Suprapubic skin (tissue), 4 donors: Measurements from ENCODE around the gene ETV5. TPM values are rescaled to one million over a fixed set of nuclear protein-coding genes. Genes with fewer than 3 reads are reported as not detected.

Experiments used
- DNase-seq, 2 donors: peaks; one replicate each; pipeline ENCODE4 v3.0.0-alpha.2; 2019; ENCODE audit warnings: low spot score in 2 of 2
- H3K27ac ChIP-seq: fragments of 200-600 bp; sonication (generic); one replicate; pipeline ENCODE4 v1.5.1; 2019
- H3K27me3 ChIP-seq: fragments of 200-600 bp; sonication (generic); one replicate; pipeline ENCODE4 v1.5.1; 2019
- H3K36me3 ChIP-seq: fragments of 200-600 bp; sonication (generic); one replicate; pipeline ENCODE4 v1.5.1; 2019
- H3K4me1 ChIP-seq: fragments of 200-600 bp; sonication (generic); one replicate; pipeline ENCODE4 v1.5.1; 2019
- H3K4me3 ChIP-seq: fragments of 200-600 bp; sonication (generic); one replicate; pipeline ENCODE4 v1.5.1; 2019; ENCODE audit warnings: mild to moderate bottlenecking
- H3K9me3 ChIP-seq: fragments of 200-600 bp; sonication (generic); one replicate; pipeline ENCODE4 v1.5.1; 2019
- EP300 ChIP-seq: sonication (generic); formaldehyde crosslinking; IDR thresholded peaks from one replicate; pipeline ENCODE4 v1.6.1; 2017; ENCODE audit warnings: antibody characterized with exemption
- POLR2A ChIP-seq, 2 donors: fragments of 450-650 bp; IDR thresholded peaks; one replicate each; pipeline ENCODE4 v1.6.1; 2017; ENCODE audit warnings: antibody characterized with exemption in 2 of 2, mild to moderate bottlenecking in 2 of 2, moderate library complexity in 2 of 2
- POLR2AphosphoS5 ChIP-seq, 3 donors: sonication (generic); formaldehyde crosslinking; IDR thresholded peaks; one replicate each; pipeline ENCODE4 v1.6.1; 2017; ENCODE audit warnings: antibody characterized with exemption in 3 of 3
- WGBS: methylation state at CpG from one replicate; pipeline ENCODE4 v1.1.5; 2018; 5-methylcytosine and 5-hydroxymethylcytosine counted together
- total RNA-seq, 4 donors: library from RNA; depleted of rRNA; stranded (reverse); fragments of >200 nt; gene quantifications; one replicate each; pipeline ENCODE4 v1.1.0, GENCODE V29; 2016
- TF ChIP-seq, protein P1 (sequence below), 2 donors: fragments of 200-600 bp in 1 of 2; fragments of 450-650 bp in 1 of 2; sonication (generic) in 1 of 2; IDR thresholded peaks; one replicate each; pipeline ENCODE4 v1.5.1; 2016 to 2019; ENCODE audit warnings: antibody characterized with exemption in 2 of 2, mild to moderate bottlenecking in 1 of 2, moderate library complexity in 1 of 2

ETV5 gene
- total RNA-seq, 4 donors from 2014 or later, result 11.2 to 28.6 (median 16.7) TPM

DNA sequence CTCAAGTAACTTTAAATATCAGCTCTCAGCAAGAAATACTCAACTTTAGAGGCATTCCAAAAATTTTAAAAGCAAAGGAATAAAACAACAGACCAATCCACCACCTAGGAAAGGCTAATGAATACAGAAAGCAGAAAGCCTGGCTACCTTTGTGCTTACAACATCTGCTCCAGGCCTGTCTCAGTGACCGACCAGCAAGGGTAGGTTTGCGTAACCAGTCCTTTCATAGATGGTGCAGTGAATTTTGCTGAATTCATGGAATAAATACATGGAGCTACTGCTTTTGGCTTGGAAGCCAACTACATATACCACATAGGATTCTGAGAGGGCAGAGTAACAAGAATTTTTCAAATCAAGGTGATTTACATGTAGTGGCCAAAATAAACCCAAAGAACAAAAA, 27.2 kb downstream of the ETV5 start:
- no peaks in the 10 kb centered on the region for H3K4me1 ChIP-seq
- H3K9me3 ChIP-seq, result no peaks in the 10 kb centered on the region
- TF ChIP-seq EP300, result no peak
- TF ChIP-seq POLR2AphosphoS5 (IDR thresholded peaks at IDR 0.05), result no peak
- no peak for TF ChIP-seq POLR2A (IDR thresholded peaks at IDR 0.05)
- TF ChIP-seq, protein P1, sequence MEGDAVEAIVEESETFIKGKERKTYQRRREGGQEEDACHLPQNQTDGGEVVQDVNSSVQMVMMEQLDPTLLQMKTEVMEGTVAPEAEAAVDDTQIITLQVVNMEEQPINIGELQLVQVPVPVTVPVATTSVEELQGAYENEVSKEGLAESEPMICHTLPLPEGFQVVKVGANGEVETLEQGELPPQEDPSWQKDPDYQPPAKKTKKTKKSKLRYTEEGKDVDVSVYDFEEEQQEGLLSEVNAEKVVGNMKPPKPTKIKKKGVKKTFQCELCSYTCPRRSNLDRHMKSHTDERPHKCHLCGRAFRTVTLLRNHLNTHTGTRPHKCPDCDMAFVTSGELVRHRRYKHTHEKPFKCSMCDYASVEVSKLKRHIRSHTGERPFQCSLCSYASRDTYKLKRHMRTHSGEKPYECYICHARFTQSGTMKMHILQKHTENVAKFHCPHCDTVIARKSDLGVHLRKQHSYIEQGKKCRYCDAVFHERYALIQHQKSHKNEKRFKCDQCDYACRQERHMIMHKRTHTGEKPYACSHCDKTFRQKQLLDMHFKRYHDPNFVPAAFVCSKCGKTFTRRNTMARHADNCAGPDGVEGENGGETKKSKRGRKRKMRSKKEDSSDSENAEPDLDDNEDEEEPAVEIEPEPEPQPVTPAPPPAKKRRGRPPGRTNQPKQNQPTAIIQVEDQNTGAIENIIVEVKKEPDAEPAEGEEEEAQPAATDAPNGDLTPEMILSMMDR (IDR thresholded peaks at IDR 0.05), result no peak
- peaks cover 4% of the 10 kb centered on the region for H3K36me3 ChIP-seq
- DNase-seq, result no peak
- no peak overlapping the region for H3K4me3 ChIP-seq
- no peak overlapping the region for H3K27ac ChIP-seq
- WGBS, result 87% methylated on average over 2 of the region's 2 CpGs
- H3K27me3 ChIP-seq, result no peaks in the 10 kb centered on the region

DNA sequence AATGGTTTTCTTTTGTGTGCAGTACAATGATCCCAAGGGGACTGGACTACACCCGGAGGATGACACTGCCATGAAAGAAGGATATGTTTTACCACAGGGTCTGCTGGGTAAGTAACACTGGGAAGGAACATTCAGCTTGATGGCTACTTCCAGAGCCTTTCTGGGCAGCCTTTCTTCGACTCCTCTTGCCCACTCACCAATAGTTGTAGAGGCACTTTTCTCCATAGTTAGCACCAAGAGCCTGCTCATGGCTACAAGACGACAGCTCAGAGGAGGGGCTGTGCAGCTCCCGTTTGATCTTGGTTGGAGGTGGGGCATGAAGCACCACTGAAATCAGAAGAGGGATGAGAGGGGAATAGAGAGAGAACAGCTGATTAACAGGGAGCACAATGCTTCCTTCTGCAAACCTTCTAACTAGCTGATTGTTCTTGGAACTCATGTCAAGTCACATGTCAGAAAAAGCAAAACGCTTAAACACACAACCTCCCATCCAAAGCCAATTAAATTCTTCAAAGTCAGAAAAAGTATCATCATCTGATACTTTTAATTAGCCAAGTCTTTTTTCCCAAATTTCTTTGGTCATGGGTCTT, 27.9 kb downstream of the ETV5 start:
- H3K9me3 ChIP-seq, result no peaks in the 10 kb centered on the region
- DNase-seq, result no peak
- H3K27ac ChIP-seq, result no peak overlapping the region
- no peak overlapping the region for H3K4me3 ChIP-seq
- WGBS, result 63% methylated on average over 5 of the region's 5 CpGs
- H3K4me1 ChIP-seq, result no peaks in the 10 kb centered on the region
- no peaks in the 10 kb centered on the region for H3K27me3 ChIP-seq
- H3K36me3 ChIP-seq, result peaks cover 4% of the 10 kb centered on the region
- TF ChIP-seq POLR2AphosphoS5 (IDR thresholded peaks at IDR 0.05), result no peak
- no peak for TF ChIP-seq EP300
- no peak for TF ChIP-seq POLR2A (IDR thresholded peaks at IDR 0.05)
- TF ChIP-seq, protein P1 (IDR thresholded peaks at IDR 0.05), result no peak

DNA sequence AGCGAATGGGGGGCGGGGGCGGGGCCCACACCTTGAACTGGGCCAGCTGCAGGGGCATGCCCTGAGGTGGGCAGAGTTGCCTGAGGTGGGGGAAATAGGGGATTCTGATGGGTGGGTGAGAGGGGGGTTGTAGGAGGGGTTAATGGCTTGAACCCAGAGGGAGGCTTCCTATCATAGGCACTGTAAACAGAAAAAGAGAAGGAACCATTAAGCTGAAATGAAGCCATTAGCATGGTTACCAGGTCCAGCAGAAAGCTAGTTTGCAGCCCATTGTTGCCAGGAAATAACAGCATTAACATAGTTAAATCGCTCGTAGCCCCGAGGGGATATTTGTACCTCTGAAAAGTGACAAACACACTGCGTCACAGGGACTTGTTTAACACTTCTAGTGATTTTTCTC, 29.0 kb downstream of the ETV5 start:
- no peak overlapping the region for H3K27ac ChIP-seq
- H3K36me3 ChIP-seq, result peaks cover 4% of the 10 kb centered on the region
- no peaks in the 10 kb centered on the region for H3K27me3 ChIP-seq
- no peaks in the 10 kb centered on the region for H3K4me1 ChIP-seq
- no peak for TF ChIP-seq POLR2AphosphoS5 (IDR thresholded peaks at IDR 0.05)
- WGBS, result 76% methylated on average over 7 of the region's 7 CpGs
- DNase-seq, result no peak
- no peak overlapping the region for H3K4me3 ChIP-seq
- H3K9me3 ChIP-seq, result no peaks in the 10 kb centered on the region

DNA sequence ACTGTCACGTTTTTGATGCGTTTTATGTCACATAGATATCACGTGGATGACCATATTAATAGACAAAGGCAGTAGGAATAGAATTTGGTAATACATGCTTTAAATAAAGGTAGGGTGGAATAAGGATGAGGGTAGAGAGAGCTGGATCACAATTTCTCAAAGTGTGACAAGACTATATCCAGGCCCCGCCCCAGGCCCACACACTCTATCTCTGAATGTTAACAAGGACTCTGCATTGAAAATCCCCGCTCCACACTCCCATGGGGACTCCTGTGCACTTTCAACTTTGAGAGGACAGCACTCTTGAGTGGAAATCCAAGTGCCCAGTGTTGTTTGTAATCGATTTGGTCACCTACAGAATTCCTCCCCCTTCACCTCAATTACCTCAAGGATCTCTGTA, 31.4 kb downstream of the ETV5 start:
- Histone ChIP-seq H3K4me1 (no peaks in the 10 kb centered on the region), H3K27ac (no peak overlapping the region), H3K27me3 (no peaks in the 10 kb centered on the region), H3K9me3 (no peaks in the 10 kb centered on the region), H3K4me3 (no peak overlapping the region), H3K36me3 (peaks cover 4% of the 10 kb centered on the region)
- WGBS, result 91% methylated on average over 6 of the region's 6 CpGs
- TF ChIP-seq POLR2A (IDR thresholded peaks at IDR 0.05) (no peak), EP300 (no peak), POLR2AphosphoS5 (IDR thresholded peaks at IDR 0.05) (no peak)
- TF ChIP-seq, protein P1 (IDR thresholded peaks at IDR 0.05), result no peak
- no peak for DNase-seq

DNA sequence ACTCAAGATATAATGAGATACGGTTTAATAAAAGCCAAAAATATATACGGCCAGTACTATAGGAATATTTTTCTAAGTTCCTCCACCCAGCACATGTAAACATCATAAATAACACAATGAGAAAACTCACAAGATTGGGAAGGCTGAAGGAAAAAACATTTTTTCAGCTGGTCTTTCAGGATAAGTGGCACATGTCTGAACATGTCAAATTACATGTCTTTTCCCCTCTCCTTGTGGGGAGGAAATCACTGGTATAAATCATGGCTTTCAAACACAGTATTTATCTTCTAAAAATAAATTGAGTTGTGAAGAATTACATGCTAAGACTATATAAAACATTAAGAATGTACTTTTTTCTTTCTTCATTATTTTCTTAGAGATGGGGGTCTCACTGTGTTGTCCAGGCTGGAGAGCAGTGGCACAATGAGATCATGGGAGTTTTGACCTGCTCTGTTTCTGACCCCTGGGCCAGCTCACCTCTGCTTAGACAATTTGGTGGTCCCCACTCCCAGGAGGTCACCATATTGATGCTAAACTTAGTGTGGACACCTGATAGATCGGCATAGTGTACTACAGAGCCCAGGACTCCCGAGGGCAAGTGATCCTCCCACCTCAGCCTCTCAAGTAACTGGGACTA, 32.8 kb downstream of the ETV5 start:
- Histone ChIP-seq H3K4me3 (no peak overlapping the region), H3K27me3 (no peaks in the 10 kb centered on the region), H3K4me1 (no peaks in the 10 kb centered on the region), H3K9me3 (no peaks in the 10 kb centered on the region), H3K27ac (no peak overlapping the region), H3K36me3 (peaks cover 4% of the 10 kb centered on the region)
- WGBS, result 74% methylated on average over 4 of the region's 4 CpGs
- DNase-seq, result no peak
- no peak for TF ChIP-seq EP300
- TF ChIP-seq POLR2A (IDR thresholded peaks at IDR 0.05), result no peak
- no peak for TF ChIP-seq POLR2AphosphoS5 (IDR thresholded peaks at IDR 0.05)
- TF ChIP-seq, protein P1 (IDR thresholded peaks at IDR 0.05), result no peak
